Stimulated activated CD4-positive, alpha-beta T cell treated with anti-CD3 and anti-CD28 coated beads, Interleukin-12 subunit alpha, Interleukin-12 subunit beta, amount 100 ng/mL, for 48 hours (primary cell): ENCODE results near the gene AGBL2.
"Not testable (repeated sequence)": the region's sequence is repeated elsewhere in the genome, so short reads cannot be mapped to it uniquely, and the experiment has no call there.

Source experiments
- DNase-seq, 3 donors: peaks; one replicate each; pipeline ENCODE4 v3.0.0-alpha.2; 2020; ENCODE audit warnings: low read depth in 2 of 3, low spot score in 1 of 3

AGBL2 gene

GRCh38 chr11:47640506-47640905 lies 74.7 kb downstream of the AGBL2 start:
- DNase-seq: not testable (repeated sequence)

- not testable (repeated sequence) for DNase-seq
Measured at GRCh38 chr11:47636331-47636730, 78.8 kb downstream of the AGBL2 start.

- DNase-seq: no peak
Measured at GRCh38 chr11:47631473-47631872, 83.7 kb downstream of the AGBL2 start.

- DNase-seq: no peak
Measured at GRCh38 chr11:47628026-47628425, 87.1 kb downstream of the AGBL2 start.

- DNase-seq: no peak
Measured at GRCh38 chr11:47626234-47626633, 88.9 kb downstream of the AGBL2 start.

- no peak for DNase-seq
Measured at GRCh38 chr11:47620836-47621378, 94.3 kb downstream of the AGBL2 start.

GRCh38 chr11:47617417-47617809 lies 97.8 kb downstream of the AGBL2 start:
- DNase-seq: no peak

GRCh38 chr11:47616726-47617416 lies 98.3 kb downstream of the AGBL2 start:
- no peak for DNase-seq

GRCh38 chr11:47615249-47615648 lies 99.9 kb downstream of the AGBL2 start:
- DNase-seq: no peak

GRCh38 chr11:47611348-47611794 lies 103.8 kb downstream of the AGBL2 start:
- DNase-seq: no peak

GRCh38 chr11:47609675-47610074 lies 105.5 kb downstream of the AGBL2 start:
- DNase-seq: no peak
